ENCODE results near the gene MESP2.

The MESP2 gene

DNA sequence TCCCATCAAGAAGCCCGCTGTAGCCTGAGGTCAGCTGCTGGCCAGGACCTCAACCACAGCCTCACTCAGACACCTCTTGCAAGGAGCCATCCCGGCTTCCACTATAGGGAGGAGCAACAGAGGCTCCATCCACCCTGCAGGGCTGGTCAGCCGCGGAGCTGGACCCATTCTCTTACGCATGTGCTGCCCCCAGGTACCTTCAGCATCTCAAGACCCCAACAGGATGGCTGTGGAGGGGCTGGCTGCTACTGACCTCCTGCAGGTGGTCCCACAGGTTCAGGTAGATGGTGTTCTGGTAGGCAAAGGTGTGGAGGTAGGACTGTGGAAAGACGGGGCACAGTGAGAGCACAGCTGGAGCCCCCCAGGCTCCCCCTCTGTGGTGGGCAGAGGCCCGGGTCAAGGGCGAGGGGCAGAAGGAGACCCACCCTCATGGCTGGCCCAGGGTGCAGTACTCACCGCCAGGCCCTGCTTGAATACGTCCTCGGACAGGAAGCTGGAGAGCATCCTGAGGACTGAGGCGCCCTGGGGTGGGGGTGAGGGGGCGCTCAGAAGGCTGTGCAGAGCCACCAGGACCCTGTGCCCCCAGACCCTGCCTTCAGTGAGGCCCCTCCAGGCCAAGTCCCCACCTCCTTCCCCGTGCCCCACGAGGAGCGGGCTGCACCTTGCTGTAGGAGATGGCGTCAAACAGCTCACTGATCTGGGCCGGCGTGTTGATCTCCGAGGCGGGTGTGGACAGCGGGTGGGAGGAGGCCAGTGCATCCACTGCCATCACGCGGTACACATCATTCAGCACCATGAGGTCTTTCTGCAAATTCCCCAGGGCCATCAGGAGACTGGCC, 27.1 kb downstream of the MESP2 start:
- no peak for DNase-seq

GRCh38 chr15:89803941-89804800, 28.0 kb downstream of the MESP2 start:
- DNase-seq, result peak in 1 of 2 donors; percentile 41

- DNase-seq, result no peak
Observed at GRCh38 chr15:89805241-89806209, 29.4 kb downstream of the MESP2 start.

DNA sequence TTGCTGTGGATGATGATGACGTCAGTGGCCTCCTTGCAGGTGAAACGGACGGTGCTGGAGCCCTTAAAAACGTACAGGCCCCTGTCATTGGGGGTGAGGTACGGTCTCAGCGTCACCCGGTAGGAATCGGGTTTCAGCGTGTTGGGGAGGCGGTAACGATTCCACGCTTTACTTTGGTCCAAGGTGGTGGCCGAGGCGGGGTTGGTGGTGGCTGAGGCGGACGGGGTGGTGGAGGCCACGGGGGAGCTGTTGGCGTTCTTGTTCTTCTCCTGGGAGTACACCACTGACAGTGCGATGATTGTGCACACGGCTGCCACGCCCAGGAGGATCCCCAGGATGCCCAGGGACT, 30.1 kb downstream of the MESP2 start:
- DNase-seq, result no peak

GRCh38 chr15:89806559-89807550, 30.7 kb downstream of the MESP2 start:
- DNase-seq, result no peak

GRCh38 chr15:89807689-89808088, 31.6 kb downstream of the MESP2 start:
- DNase-seq, result no peak

- DNase-seq, result no peak
Observed at GRCh38 chr15:89808160-89808870, 32.2 kb downstream of the MESP2 start.

DNA sequence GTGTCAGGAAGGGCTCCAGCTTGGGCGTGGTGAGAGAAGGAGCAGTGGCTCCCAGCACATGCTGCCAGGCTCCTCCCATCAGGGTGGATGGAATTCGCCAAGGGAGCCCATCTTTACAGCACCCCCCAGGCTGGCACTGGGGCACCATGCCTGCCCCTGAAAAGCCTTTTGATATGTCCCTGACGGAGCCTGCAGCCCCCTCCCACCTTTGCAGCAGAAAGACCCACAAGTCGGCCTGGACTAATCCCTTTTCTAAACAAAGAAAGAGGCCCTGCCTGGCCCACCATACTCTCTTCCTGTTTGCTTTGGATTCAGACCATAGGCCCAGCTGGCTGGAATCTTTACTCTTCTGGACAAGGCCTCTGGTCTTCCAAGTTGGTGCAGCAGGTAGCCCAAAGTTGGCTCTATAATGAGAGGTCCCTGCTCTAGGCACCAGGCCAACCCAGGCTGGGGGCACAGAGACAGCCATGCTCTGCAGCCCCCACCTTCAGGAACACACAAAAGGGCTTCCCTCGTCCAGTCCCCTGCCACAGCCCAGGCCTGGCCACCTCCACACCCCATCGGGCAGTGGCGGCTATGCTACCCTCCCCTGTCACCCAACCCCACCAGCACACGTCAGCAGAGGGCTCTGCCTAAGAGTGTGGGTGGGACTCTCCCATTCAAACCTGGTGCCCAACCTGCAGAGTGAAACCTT, 33.1 kb downstream of the MESP2 start:
- DNase-seq, result no peak

DNA sequence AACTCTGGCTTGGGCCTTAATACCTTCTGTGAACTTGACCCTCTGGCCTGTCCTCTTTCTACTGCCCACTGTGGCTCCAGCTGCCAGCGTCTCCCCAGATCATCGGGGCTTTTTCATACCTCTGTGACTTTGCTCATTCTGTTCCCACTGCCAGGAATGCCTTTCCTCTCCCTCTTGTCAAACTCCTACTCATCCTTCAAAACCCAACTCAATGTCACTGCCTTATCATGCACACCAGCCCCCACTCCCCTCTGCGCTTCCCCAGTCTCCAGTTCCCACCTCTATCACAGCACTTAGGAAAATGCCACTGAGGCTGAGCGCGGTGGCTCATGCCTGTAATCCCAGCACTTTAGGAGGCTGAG, 33.6 kb downstream of the MESP2 start:
- no peak for DNase-seq

DNA sequence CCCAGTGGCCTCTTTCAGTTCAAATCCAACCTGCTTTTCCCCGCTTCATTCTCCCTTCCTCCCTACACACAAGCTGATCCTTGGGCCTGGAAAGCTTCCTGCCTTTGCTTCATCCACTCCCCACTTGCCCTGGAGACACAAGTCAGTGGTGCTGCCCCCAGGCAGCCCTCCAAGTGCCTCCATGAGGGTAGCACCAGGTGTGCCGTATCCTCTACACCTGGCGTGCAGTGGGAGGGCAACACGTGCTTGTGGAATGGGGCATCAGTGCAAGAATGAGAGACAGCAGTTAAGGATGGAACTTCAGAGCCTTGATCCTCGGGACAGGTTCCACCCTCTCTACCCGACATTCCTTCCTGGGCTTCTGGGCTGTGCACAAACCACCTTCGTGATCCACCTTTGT, 34.7 kb downstream of the MESP2 start:
- no peak for DNase-seq

DNA sequence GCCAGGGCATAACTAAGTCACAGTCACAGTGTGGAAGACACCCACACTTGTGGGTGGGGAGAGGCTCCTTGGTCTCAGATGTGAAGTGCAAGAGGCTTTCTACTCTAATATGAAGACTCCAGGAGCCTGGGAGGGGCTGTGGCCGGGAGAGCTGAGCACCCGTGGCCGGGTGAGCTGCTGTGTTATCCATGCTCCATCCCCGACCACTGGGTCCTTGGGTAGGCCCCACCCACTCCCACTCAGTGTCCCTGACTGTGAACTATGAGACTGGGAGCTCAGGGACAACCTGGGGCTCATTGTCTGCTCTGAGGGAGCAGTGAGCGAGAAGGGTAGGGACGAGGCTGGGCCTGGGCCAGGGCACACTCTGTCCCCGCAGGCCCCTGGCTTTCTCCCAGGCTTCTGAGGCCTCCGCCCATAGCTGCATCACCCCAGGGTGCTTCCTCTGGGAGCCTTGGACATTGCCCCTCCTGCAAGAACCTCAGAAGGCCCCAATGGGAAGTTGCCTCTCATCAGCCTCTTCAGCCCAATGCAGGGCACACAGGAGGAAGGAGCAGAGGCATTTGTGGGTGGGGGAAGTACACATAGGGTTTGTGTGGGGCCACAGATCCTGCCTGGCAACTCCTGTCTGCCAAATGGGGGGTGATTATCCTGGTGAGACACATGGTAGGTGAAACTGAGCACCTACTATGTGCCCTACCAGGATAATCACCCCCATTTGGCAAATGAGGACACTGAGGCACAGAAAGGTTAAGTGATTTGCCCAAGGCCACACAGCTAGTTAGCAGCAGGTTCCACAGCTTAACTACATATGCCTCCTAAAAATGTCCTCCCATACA, 36.1 kb downstream of the MESP2 start:
- peak in 1 of 2 donors; percentile 37 for DNase-seq

- DNase-seq, result no peak
Observed at GRCh38 chr15:89812847-89813320, 36.8 kb downstream of the MESP2 start.

GRCh38 chr15:89813381-89814111, 37.4 kb downstream of the MESP2 start:
- no peak for DNase-seq

DNA sequence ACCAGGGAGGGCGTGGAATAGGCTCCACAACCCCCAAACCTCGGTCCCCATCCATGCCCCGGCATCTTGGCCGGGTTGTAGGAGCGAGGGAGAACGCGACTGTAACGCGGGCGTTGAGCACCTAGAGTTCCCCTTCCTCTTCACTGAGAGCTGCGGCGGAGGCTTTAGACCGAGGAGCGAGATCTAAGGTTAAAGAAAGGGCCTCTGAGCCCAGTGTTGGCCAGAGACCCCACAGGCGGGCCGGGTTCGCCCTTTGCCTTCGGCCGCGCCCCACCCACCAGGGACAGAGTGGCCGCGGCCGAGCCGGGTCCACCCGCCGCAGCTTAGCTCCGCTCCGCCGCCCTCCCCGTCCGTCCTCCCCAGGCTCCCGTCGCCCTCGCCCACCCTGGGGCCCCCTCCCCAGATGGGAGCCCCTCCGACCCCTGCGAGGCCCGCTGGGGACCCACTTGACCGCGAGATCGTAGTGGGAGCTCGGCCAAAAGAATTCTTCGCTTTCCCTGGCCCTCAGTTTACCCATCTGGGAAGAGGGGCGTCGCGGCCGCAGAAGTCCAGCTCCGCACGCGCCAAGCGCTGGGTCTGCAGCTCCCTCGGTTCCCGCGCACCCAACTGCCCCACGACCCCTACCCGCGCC, 38.1 kb downstream of the MESP2 start:
- no peak for DNase-seq

DNA sequence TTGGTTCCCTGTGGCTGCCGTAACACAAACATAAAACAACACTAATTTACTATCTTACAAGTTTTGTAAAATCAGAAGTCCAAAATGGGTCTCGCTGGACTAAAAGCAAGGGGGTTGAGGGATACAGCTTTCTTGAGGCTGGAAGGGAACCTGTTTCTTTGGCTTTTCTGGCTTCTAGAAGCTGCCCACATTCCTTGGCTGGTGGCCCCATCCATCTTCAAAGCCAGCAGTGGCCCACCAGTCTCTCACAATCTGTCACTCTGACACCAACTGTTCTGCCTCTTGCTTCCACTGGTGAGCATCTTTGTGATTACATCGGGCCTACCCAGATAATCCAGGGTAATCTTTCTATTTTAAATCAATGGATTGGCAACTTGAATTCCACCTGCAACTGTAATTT, 39.6 kb downstream of the MESP2 start:
- DNase-seq, result no peak

- DNase-seq, result no peak
Observed at GRCh38 chr15:89817701-89818280, 41.7 kb downstream of the MESP2 start.

- DNase-seq, result no peak
Observed at GRCh38 chr15:89818287-89818686, 42.2 kb downstream of the MESP2 start.
